ENCODE data around the gene TKTL1. TPM values are rescaled to one million over a fixed set of nuclear protein-coding genes. Genes with fewer than 3 reads are reported as not detected.
"Not testable (repeated sequence)": the region's sequence is repeated elsewhere in the genome, so short reads cannot be mapped to it uniquely, and the experiment has no call there.

Gene TKTL1
- total and polyA plus RNA-seq, 2 experiments from 2014 or later, result not detected

- no peak overlapping the region for H3K9ac ChIP-seq
- no peak overlapping the region for H2AFZ ChIP-seq
- no peaks in the 10 kb centered on the region for H3K9me2 ChIP-seq (ENCODE audit: insufficient read depth)
- WGBS, 2 experiments (ENCODE audit: low coverage in 1 of 2, low lambda C conversion rate in 2 of 2, missing lambda C conversion rate in 2 of 2), result 75 to 82% methylated on average over 9 of the region's 10 CpGs
- no peaks in the 10 kb centered on the region for H3K36me3 ChIP-seq (ENCODE audit: low read depth)
- H3K9me3 ChIP-seq (ENCODE audit: low read depth), result no peaks in the 10 kb centered on the region
- no peaks in the 10 kb centered on the region for H3F3A ChIP-seq (ENCODE audit: insufficient read depth)
- in situ Hi-C loops (cut with MboI), result no loop called here
- no peak for TF ChIP-seq EZH2phosphoT487 (IDR thresholded peaks at IDR 0.05; ENCODE audit: insufficient read depth, low read depth)
- no peak for TF ChIP-seq EZH2 (IDR thresholded peaks at IDR 0.05; ENCODE audit: insufficient read depth, poor library complexity, severe bottlenecking)
- H4K20me1 ChIP-seq (ENCODE audit: insufficient read depth), result no peaks in the 10 kb centered on the region
- H3K4me2 ChIP-seq (ENCODE audit: unreplicated experiment), result no peak overlapping the region
- H3K27ac ChIP-seq, result no peak overlapping the region
- H3K27me3 ChIP-seq (replicated peaks; ENCODE audit: insufficient read depth), result no peaks in the 10 kb centered on the region
- no peak for DNase-seq
- no peaks in the 10 kb centered on the region for H3K79me2 ChIP-seq (ENCODE audit: insufficient read depth)
- H3K4me3 ChIP-seq, result no peak overlapping the region
- no peaks in the 10 kb centered on the region for H3K4me1 ChIP-seq (ENCODE audit: insufficient read depth)
These were observed 38.9 kb downstream of the TKTL1 start for GRCh38 chrX:154334496-154334895.

- H3F3A ChIP-seq (ENCODE audit: insufficient read depth); H3K9me3 ChIP-seq (ENCODE audit: low read depth); H3K4me1 ChIP-seq (ENCODE audit: insufficient read depth); H3K4me3 ChIP-seq; H3K27ac ChIP-seq; H3K27me3 ChIP-seq (replicated peaks; ENCODE audit: insufficient read depth); H3K9ac ChIP-seq; in situ Hi-C loops (cut with MboI); H4K20me1 ChIP-seq (ENCODE audit: insufficient read depth); H2AFZ ChIP-seq; DNase-seq; H3K4me2 ChIP-seq (ENCODE audit: unreplicated experiment); H3K9me2 ChIP-seq (ENCODE audit: insufficient read depth); H3K79me2 ChIP-seq (ENCODE audit: insufficient read depth); H3K36me3 ChIP-seq (ENCODE audit: low read depth): not testable (repeated sequence)
- no CpG with 5 or more reads among the region's 115 CpGs for WGBS, 2 experiments (ENCODE audit: low coverage in 1 of 2, low lambda C conversion rate in 2 of 2, missing lambda C conversion rate in 2 of 2)
These were observed 46.1 kb downstream of the TKTL1 start for GRCh38 chrX:154341399-154342298.

GRCh38 chrX:154343063-154343462 lies 47.5 kb downstream of the TKTL1 start:
- H3K9me2 ChIP-seq (ENCODE audit: insufficient read depth); in situ Hi-C loops (cut with MboI); H3F3A ChIP-seq (ENCODE audit: insufficient read depth); H4K20me1 ChIP-seq (ENCODE audit: insufficient read depth); H3K27ac ChIP-seq; H3K79me2 ChIP-seq (ENCODE audit: insufficient read depth); H3K27me3 ChIP-seq (replicated peaks; ENCODE audit: insufficient read depth); H2AFZ ChIP-seq; H3K36me3 ChIP-seq (ENCODE audit: low read depth); DNase-seq; H3K9me3 ChIP-seq (ENCODE audit: low read depth); H3K9ac ChIP-seq; H3K4me3 ChIP-seq; H3K4me1 ChIP-seq (ENCODE audit: insufficient read depth); H3K4me2 ChIP-seq (ENCODE audit: unreplicated experiment): not testable (repeated sequence)
- WGBS, 2 experiments (ENCODE audit: low coverage in 1 of 2, low lambda C conversion rate in 2 of 2, missing lambda C conversion rate in 2 of 2), result no CpG with 5 or more reads among the region's 16 CpGs

GRCh38 chrX:154343620-154344019 lies 48.0 kb downstream of the TKTL1 start:
- H3K9me2 ChIP-seq (ENCODE audit: insufficient read depth); H3K4me1 ChIP-seq (ENCODE audit: insufficient read depth); H3K27ac ChIP-seq; H3K9ac ChIP-seq; H3K4me3 ChIP-seq; H3K79me2 ChIP-seq (ENCODE audit: insufficient read depth); DNase-seq; H2AFZ ChIP-seq; in situ Hi-C loops (cut with MboI); H3K9me3 ChIP-seq (ENCODE audit: low read depth); H3K4me2 ChIP-seq (ENCODE audit: unreplicated experiment); H3K36me3 ChIP-seq (ENCODE audit: low read depth); H3K27me3 ChIP-seq (replicated peaks; ENCODE audit: insufficient read depth); H4K20me1 ChIP-seq (ENCODE audit: insufficient read depth); H3F3A ChIP-seq (ENCODE audit: insufficient read depth): not testable (repeated sequence)
- no CpG with 5 or more reads among the region's 20 CpGs for WGBS, 2 experiments (ENCODE audit: low coverage in 1 of 2, low lambda C conversion rate in 2 of 2, missing lambda C conversion rate in 2 of 2)

GRCh38 chrX:154348114-154348531 lies 52.5 kb downstream of the TKTL1 start:
- in situ Hi-C loops (cut with MboI), result no loop called here

More at GRCh38 chrX:154348114-154348531, 52.5 kb downstream of the TKTL1 start:
- Histone ChIP-seq H3K4me2 (ENCODE audit: unreplicated experiment) (no peak overlapping the region), H3K79me2 (ENCODE audit: insufficient read depth) (no peaks in the 10 kb centered on the region), H3K9me2 (ENCODE audit: insufficient read depth) (no peaks in the 10 kb centered on the region), H3K9ac (no peak overlapping the region), H3K4me3 (no peak overlapping the region), H3F3A (ENCODE audit: insufficient read depth) (peaks cover 18% of the 10 kb centered on the region), H3K27me3 (replicated peaks; ENCODE audit: insufficient read depth) (no peaks in the 10 kb centered on the region), H3K27ac (peak overlapping the region; percentile 15; the same call in 1 of the 2 replicates), H3K9me3 (ENCODE audit: low read depth) (no peaks in the 10 kb centered on the region), H3K36me3 (ENCODE audit: low read depth) (peaks cover 16% of the 10 kb centered on the region; the same call in 1 of the 2 replicates), H2AFZ (no peak overlapping the region), H3K4me1 (ENCODE audit: insufficient read depth) (no peaks in the 10 kb centered on the region), H4K20me1 (ENCODE audit: insufficient read depth) (no peaks in the 10 kb centered on the region)
- DNase-seq, result peak; percentile 40
- 81 to 91% methylated on average over 2 to 6 of the region's 7 CpGs for WGBS, 2 experiments (ENCODE audit: low coverage in 1 of 2, low lambda C conversion rate in 2 of 2, missing lambda C conversion rate in 2 of 2)
- TF ChIP-seq EZH2 (IDR thresholded peaks at IDR 0.05; ENCODE audit: insufficient read depth, poor library complexity, severe bottlenecking), result no peak
- TF ChIP-seq EZH2phosphoT487 (IDR thresholded peaks at IDR 0.05; ENCODE audit: insufficient read depth, low read depth), result no peak
